OCI-M1 (cell line): Measurements from ENCODE around the gene PLEKHG5.

ENCODE experiments used
- DNase-seq: peaks from one replicate; lab custom pipeline; 2025; lab: John Stamatoyannopoulos, UW

PLEKHG5 gene

DNA sequence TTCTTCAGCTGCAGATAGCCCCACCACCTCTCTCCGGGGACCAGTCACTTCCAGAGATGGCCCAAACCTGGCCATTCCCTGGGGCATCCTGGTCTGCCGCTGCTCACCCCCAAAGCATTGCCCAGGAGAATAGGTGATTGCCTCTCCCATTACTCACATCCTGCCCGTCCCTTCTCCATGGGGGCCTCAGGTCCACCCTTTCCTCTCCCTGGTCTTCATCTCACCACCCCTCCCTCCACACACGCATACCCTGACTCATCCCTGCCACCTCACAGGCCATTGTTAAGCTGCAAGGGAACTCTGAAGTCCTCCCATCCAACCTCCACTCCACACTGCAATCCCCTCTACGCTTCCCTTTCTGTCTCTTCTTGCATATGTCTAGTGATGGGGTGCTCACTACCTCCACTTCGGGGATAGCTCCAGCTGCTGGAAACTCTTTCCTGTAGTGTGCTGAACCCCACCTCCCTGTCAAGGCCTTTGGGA is at the start of gene PLEKHG5:
Gene PLEKHG5, minus strand, starts transcription at position 188 of the 483 bp plus-strand sequence. CDS start 14,096 bp downstream, outside the sequence.
- DNase-seq: no peak

DNA sequence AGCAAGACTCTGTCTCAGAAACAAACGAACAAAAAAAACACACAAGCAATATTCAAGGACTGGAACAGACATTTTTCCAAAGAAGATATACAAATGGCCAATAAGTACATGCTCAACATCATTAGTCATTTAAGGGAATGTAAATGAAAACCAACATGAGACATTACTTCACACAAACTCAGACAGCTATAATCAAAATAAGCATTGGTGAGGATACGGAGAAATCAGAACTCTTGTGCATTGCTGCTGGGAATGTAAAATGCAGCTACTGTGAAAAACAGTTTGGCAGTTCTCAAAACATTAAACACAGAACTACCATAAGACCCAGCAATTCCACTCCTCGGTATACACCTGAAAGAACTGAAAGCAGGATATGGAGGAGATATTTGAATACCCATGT is 47.5 kb upstream of the PLEKHG5 start:
- no peak for DNase-seq

DNA sequence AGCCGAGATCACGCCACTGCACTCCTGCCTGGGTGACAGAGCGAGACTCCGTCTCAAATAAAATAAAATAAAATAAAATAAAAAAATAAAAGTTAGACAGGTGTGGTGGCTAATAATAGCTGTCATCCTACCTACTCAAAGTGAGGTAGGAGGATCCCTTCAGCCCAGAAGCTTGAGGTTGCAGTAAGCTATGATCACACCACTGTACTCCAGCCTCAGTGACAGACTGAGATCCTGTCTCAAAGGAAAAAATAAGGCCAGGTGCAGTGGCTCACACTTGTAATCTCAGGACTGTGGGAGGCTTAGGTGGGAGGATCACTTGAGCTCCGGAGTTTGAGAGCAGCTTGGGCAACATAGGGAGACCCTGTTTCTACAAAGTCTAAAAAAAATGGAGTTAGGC is 44.8 kb upstream of the PLEKHG5 start:
- no peak for DNase-seq

DNA sequence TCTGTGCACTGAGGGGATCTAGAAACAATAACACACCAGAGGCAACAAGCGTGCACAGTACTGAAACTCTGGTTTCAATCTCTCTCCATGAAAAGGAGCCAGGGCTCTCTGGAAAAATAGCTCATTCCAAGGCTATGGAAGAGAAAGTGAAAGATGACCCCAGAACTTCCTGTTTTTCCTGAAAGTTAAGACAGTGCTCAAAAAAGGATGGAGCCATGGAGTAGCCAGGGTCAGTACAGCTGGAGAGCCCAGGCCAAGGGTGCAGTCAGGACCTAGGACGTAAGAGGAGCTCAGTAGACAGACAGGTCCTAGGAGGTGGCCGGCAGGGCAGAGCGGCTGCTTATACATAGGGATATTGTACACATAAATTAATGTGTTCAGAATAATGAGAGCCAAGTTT is 43.7 kb upstream of the PLEKHG5 start:
- no peak for DNase-seq

- DNase-seq: no peak
Measured at GRCh38 chr1:6534248-6534822, 42.9 kb upstream of the PLEKHG5 start.

GRCh38 chr1:6531996-6532395 is 40.5 kb upstream of the PLEKHG5 start:
- no peak for DNase-seq

GRCh38 chr1:6530504-6531160 is 39.2 kb upstream of the PLEKHG5 start:
- DNase-seq: no peak

GRCh38 chr1:6528492-6528891 is 37.0 kb upstream of the PLEKHG5 start:
- no peak for DNase-seq

- no peak for DNase-seq
Measured at GRCh38 chr1:6526316-6526715, 34.8 kb upstream of the PLEKHG5 start.

DNA sequence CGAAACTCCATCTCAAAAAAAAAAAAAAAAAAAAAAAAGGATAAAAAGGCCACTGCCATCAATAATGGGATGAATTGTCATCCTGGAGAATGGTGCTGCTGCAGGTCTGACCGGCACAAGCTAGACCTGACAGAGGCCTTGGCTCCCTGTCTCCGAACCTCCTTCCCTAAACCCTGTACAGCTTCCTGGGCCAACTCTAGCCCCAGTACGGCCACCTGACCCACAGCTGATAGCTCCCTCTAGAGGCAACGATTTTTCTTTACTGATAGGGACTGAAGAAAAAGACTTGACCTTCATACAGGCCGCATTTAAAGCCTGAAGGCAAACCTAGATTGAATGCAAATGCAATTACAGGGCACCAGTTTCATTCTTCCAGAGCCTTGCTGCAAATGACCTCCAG is 32.1 kb upstream of the PLEKHG5 start:
- DNase-seq: peak; percentile 57

DNA sequence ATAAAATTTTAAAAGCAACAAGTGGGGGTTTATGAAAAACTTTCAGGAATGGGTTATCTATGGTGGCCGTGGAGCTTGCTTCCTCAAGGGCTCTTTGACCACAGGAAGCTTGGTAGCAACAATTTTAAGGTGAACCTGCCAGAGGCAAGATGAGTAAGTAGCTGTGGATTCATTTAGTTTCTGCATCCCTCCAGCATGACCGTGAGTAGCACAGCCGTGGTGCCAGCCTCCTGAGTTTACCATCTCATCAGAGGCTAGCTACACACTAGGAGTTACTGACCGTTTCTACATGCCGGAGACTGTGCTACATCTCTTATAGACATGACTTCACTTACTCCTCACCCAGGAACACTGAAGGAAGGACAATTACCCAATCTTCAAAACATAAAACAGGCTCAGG is 30.1 kb upstream of the PLEKHG5 start:
- no peak for DNase-seq

DNA sequence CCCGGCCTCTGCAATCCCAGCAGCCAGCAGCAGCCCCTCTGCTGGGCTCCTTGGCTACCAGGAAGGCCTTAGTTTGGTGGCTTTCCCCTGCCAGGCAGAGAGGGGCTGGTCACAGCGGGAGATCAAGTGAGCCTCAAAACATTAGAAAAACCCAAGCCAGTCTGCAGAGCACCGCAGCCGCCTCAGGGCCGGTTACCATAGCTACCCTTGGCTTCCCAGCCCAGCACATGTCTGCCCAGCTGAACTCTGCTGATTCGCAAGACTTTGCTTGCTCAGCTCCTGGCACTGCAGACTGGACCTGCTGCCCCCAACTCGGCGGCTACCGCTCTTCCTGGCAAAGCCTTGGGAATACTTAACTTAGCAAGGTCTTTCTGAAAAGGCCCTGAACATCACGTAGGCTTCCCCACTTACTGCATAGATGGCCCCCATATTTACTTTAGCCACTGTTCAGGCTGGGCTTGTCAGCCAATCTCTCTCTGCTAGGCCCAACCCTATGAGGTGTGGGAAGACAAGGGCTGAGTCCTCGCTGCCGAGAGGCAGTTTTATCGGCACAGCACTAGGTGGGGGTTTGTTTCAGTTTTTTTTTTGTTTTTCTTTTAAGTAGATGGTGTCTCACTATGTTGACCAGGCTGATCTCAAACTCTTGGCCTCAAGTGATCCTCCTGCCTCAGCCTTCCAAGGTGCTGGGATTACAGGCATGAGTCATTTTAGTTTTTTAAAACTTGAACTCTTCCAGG is 28.6 kb upstream of the PLEKHG5 start:
- DNase-seq: no peak

DNA sequence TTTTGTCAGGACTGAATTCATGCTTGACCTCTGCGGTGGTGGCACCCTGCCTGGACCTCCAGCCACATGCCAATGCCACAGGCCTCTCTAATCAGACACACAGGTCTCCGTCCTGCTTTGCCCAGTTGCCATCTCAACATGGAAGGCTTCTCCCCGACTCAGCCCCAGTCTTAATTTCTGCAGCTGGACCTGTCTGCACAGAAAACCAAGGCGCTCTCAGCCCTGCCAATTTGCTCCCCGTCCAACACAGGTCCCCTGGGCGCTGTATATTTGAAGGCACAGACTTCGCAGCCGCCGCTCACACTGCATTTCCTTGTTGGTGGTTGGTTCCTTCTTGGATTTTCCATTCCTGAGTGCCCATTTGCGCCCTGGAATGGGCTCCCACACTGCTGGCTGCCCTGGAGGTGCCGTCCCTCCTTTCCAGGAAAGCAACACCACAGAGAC is 28.0 kb upstream of the PLEKHG5 start:
- DNase-seq: no peak

GRCh38 chr1:6517435-6517851 is 26.0 kb upstream of the PLEKHG5 start:
- peak; percentile 22 for DNase-seq

DNA sequence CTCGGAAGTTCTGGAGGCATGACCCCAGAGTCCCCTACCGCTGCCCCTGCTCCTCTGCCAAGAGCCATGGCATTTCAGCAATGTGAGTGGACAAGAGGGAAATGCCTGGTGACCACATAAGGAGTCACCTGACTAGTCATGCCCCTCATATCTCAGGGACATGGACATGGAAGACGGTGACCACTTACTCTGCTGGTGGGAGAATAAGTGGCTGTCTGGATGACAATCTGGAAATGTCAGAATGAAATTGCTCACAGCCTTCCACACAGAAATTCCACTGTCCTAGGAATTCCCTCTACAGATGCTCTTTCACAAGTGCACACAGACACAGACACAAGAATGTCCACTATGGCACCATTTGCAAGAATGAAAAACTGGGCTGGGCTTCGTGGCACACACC is 24.3 kb upstream of the PLEKHG5 start:
- no peak for DNase-seq

DNA sequence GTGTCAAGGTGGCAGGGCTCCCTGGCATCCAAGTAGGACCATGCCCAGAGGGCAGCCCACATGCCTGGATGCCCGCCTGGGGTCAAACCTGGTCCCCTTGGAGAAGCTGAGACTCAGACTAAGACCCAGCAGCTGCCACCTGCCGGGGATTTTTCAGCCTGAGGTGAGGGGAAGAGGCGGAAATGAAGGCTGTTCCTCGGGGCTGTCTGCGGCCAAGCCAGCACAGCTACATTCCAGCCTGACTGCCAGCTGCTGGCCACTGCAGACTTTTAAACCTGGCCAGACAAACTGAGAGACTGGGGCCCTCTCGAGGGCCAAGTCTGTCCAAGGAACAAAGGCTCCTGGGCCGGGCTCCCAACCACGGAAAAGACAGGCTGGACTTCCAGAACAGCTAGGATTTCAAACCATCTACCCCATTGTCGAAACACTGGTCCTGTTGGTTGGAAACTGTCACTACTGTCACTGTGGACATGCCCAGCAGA is 21.9 kb upstream of the PLEKHG5 start:
- DNase-seq: no peak

- DNase-seq: no peak
Measured at GRCh38 chr1:6512908-6513280, 21.4 kb upstream of the PLEKHG5 start.

DNA sequence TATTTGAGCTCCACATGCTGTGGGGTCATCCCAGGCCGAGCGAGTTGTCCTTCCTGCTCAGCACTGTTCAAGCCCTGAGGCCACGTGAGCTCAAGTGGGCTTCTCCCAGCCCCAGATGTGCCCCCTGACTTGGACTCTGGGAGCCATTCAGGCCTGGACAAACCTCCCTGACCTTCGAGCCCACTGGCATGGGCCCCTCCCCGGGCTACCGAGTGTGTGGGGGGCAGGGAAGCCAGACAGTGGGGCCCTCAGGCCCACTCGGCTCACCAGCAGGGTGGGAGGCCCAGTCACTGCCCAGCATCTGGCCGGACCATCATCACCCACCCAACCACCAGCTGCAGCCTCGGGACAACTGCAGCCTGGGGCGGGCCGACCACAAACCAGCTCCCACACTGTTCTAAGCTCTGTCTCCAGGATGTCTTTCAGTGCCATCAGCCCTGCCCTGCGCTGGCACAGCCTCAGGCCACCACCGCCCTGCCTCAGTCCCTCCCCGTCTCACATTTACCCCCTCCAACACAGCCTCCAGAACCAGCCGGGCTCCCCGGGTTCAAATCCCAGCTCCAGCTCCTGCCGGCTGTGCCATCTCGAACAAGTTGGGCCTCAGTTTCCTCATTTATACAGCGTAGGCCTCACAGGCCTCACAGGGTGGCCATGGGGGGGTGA is 20.9 kb upstream of the PLEKHG5 start:
- DNase-seq: no peak

DNA sequence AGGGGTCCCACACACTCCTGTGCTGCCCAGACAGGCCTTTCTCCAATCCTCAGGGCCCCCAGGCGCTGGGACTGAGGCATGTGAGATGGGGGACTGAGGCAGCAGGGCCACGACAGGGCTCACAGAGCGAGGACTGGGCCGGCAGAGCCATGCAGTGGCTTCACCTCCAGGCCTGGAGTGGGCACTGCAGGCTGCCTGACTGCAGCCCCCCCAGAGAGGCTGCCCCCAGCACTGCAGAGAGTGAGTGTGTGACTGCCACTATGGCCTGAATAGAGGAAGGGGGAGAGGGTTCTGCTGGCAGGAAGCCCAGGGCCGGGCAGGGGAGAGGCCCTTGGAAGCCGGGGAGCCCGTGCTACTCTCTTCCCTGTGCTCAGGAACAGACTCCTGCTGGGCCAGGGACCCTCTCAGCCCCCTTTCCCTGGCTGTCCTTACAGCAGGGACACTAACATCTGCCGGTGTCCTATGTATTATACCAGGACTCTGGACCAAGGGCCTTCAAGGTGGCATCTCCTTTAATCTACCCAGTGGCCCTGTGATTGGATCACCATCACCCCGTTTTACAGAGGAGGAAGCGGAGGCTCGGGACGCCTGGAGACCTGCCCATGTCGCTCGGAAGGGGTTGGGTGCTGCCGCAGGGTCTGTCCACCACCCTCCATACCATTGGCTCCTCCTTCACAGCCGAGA is 20.2 kb upstream of the PLEKHG5 start:
- DNase-seq: no peak

GRCh38 chr1:6511056-6511455 is 19.6 kb upstream of the PLEKHG5 start:
- no peak for DNase-seq

GRCh38 chr1:6510493-6510892 is 19.0 kb upstream of the PLEKHG5 start:
- no peak for DNase-seq

GRCh38 chr1:6509919-6510291 is 18.4 kb upstream of the PLEKHG5 start:
- no peak for DNase-seq
